ENCODE measurements around the gene PNMA6A. TPM values are rescaled to one million over a fixed set of nuclear protein-coding genes. Genes with fewer than 3 reads are reported as not detected.

PNMA6A gene
- polyA plus RNA-seq, 1 donor (not counting 4 experiments of a cell fraction or from before 2014, with no cell fraction given), result 0.16 TPM

- H2AFZ ChIP-seq (ENCODE audit: control insufficient read depth, low read length), result no peak overlapping the region
- no peaks in the 10 kb centered on the region for H3K79me2 ChIP-seq (ENCODE audit: control insufficient read depth, insufficient read depth, low read length)
- no peak overlapping the region for H3K9ac ChIP-seq (ENCODE audit: control insufficient read depth, extremely low read depth, insufficient read depth, low read length)
- FAIRE-seq, result no peak
- H3K36me3 ChIP-seq (ENCODE audit: control insufficient read depth in 2 of 2, extremely low read depth in 1 of 2, insufficient read depth in 2 of 2, low read length in 2 of 2), result no peaks in the 10 kb centered on the region
- no peaks in the 10 kb centered on the region for H3K4me1 ChIP-seq (ENCODE audit: control insufficient read depth, extremely low read depth, insufficient read depth, low read length)
- no peak overlapping the region for H3K4me3 ChIP-seq (ENCODE audit: control insufficient read depth in 2 of 3, extremely low read depth in 1 of 3, insufficient read depth in 2 of 3, low read depth in 1 of 3, low read length in 3 of 3)
- H3K27me3 ChIP-seq (ENCODE audit: control insufficient read depth, extremely low read depth, insufficient read depth, low read length), result no peaks in the 10 kb centered on the region
- TF ChIP-seq, protein P1, sequence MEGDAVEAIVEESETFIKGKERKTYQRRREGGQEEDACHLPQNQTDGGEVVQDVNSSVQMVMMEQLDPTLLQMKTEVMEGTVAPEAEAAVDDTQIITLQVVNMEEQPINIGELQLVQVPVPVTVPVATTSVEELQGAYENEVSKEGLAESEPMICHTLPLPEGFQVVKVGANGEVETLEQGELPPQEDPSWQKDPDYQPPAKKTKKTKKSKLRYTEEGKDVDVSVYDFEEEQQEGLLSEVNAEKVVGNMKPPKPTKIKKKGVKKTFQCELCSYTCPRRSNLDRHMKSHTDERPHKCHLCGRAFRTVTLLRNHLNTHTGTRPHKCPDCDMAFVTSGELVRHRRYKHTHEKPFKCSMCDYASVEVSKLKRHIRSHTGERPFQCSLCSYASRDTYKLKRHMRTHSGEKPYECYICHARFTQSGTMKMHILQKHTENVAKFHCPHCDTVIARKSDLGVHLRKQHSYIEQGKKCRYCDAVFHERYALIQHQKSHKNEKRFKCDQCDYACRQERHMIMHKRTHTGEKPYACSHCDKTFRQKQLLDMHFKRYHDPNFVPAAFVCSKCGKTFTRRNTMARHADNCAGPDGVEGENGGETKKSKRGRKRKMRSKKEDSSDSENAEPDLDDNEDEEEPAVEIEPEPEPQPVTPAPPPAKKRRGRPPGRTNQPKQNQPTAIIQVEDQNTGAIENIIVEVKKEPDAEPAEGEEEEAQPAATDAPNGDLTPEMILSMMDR (optimal IDR thresholded peaks at IDR 0.05 in 1 of 3, IDR thresholded peaks at IDR 0.05 in 1 of 3, conservative IDR thresholded peaks at IDR 0.05 in 1 of 3; ENCODE audit: extremely low read depth in 1 of 3, insufficient read depth in 2 of 3, low read length in 3 of 3), result no peak
- no peak for TF ChIP-seq EZH2 (IDR thresholded peaks at IDR 0.05; ENCODE audit: low read length)
- DNase-seq (ENCODE audit: low read depth, low spot score), result no peak
- dilution Hi-C loops (cut with MboI; ENCODE audit: extremely low pct_ligation_motif_present, low sequenced_read_pairs), result no loop called here
- H3K27ac ChIP-seq (ENCODE audit: control insufficient read depth, insufficient read depth, low read length), result no peak overlapping the region
- peaks cover 2% of the 10 kb centered on the region for H3K9me3 ChIP-seq (ENCODE audit: control insufficient read depth, low read depth, low read length)
- H3K9me1 ChIP-seq (ENCODE audit: control insufficient read depth, extremely low read depth, insufficient read depth, low read length), result no peaks in the 10 kb centered on the region
- H4K20me1 ChIP-seq (ENCODE audit: control insufficient read depth, extremely low read depth, insufficient read depth, low read length), result no peaks in the 10 kb centered on the region
- no peak overlapping the region for H3K4me2 ChIP-seq (ENCODE audit: control insufficient read depth, extremely low read depth, insufficient read depth, low read depth, low read length)
These were observed 23.2 kb upstream of the PNMA6A start for GRCh38 chrX:153049093-153049492.

- Histone ChIP-seq H3K9me3 (ENCODE audit: control insufficient read depth, low read depth, low read length) (peaks cover 2% of the 10 kb centered on the region), H2AFZ (ENCODE audit: control insufficient read depth, low read length) (no peak overlapping the region)
- FAIRE-seq, result no peak
These were observed 19.7 kb upstream of the PNMA6A start for GRCh38 chrX:153052534-153052933.

More at GRCh38 chrX:153052534-153052933, 19.7 kb upstream of the PNMA6A start:
- H3K9me1 ChIP-seq (ENCODE audit: control insufficient read depth, extremely low read depth, insufficient read depth, low read length), result no peaks in the 10 kb centered on the region
- H4K20me1 ChIP-seq (ENCODE audit: control insufficient read depth, extremely low read depth, insufficient read depth, low read length), result no peaks in the 10 kb centered on the region
- peaks cover 18% of the 10 kb centered on the region for H3K27me3 ChIP-seq (ENCODE audit: control insufficient read depth, extremely low read depth, insufficient read depth, low read length)
- no peak overlapping the region for H3K27ac ChIP-seq (ENCODE audit: control insufficient read depth, insufficient read depth, low read length)
- H3K4me3 ChIP-seq (ENCODE audit: control insufficient read depth in 2 of 3, extremely low read depth in 1 of 3, insufficient read depth in 2 of 3, low read depth in 1 of 3, low read length in 3 of 3), result no peak overlapping the region
- no peak overlapping the region for H3K4me2 ChIP-seq (ENCODE audit: control insufficient read depth, extremely low read depth, insufficient read depth, low read depth, low read length)
- no peaks in the 10 kb centered on the region for H3K79me2 ChIP-seq (ENCODE audit: control insufficient read depth, insufficient read depth, low read length)
- DNase-seq (ENCODE audit: low read depth, low spot score), result no peak
- no peaks in the 10 kb centered on the region for H3K36me3 ChIP-seq (ENCODE audit: control insufficient read depth in 2 of 2, extremely low read depth in 1 of 2, insufficient read depth in 2 of 2, low read length in 2 of 2)
- no peak overlapping the region for H3K9ac ChIP-seq (ENCODE audit: control insufficient read depth, extremely low read depth, insufficient read depth, low read length)
- no peaks in the 10 kb centered on the region for H3K4me1 ChIP-seq (ENCODE audit: control insufficient read depth, extremely low read depth, insufficient read depth, low read length)
- TF ChIP-seq EZH2 (IDR thresholded peaks at IDR 0.05; ENCODE audit: low read length), result no peak
- TF ChIP-seq, protein P1 (optimal IDR thresholded peaks at IDR 0.05 in 1 of 3, IDR thresholded peaks at IDR 0.05 in 1 of 3, conservative IDR thresholded peaks at IDR 0.05 in 1 of 3; ENCODE audit: extremely low read depth in 1 of 3, insufficient read depth in 2 of 3, low read length in 3 of 3), result peak in 1 of 3 experiments; percentile 16
- dilution Hi-C loops (cut with MboI; ENCODE audit: extremely low pct_ligation_motif_present, low sequenced_read_pairs), result no loop called here

All from keratinocyte (primary cell).